GM12891 (cell line): Measurements from ENCODE around the gene TNFRSF8.
A peak's percentile ranks its signal among the peaks of the same experiment; 100 is the strongest.

Experiments
- DNase-seq: peaks from one replicate; pipeline ENCODE4 v3.0.0; 2011; ENCODE audit warnings: low spot score; ENCODE audit not compliant: insufficient read length
- FAIRE-seq: peaks from 2 replicates; lab custom pipeline; 2011; peaks lifted over from hg19 to GRCh38; lab: Jason Lieb, UNC
- PAX5 ChIP-seq: IDR thresholded peaks from 2 replicates; pipeline ENCODE4 v1.6.1; 2011; ENCODE audit warnings: low read length, moderate library complexity, mild to moderate bottlenecking; ENCODE audit not compliant: insufficient read depth, severe bottlenecking
- POLR2A ChIP-seq: IDR thresholded peaks from 2 replicates; pipeline ENCODE4 v1.6.1; 2011; ENCODE audit warnings: low read depth, low read length, control low read depth
- POLR2AphosphoS5 ChIP-seq: IDR thresholded peaks from 2 replicates; pipeline ENCODE4 v1.6.1; 2011; ENCODE audit warnings: low read depth, low read length, control low read depth
- POU2F2 ChIP-seq: IDR thresholded peaks from 2 replicates; pipeline ENCODE4 v1.6.1; 2011; ENCODE audit warnings: low read depth, mild to moderate bottlenecking, control low read depth, low read length, moderate library complexity
- SPI1 ChIP-seq: IDR thresholded peaks from 2 replicates; pipeline ENCODE4 v1.6.1; 2011; ENCODE audit warnings: low read depth, low read length, control low read depth
- TAF1 ChIP-seq: IDR thresholded peaks from 2 replicates; pipeline ENCODE4 v1.6.1; 2011; ENCODE audit warnings: low read depth, low read length, control low read depth

The TNFRSF8 gene

GRCh38 chr1:12161662-12162458 lies 98.8 kb downstream of the TNFRSF8 start:
- TF ChIP-seq SPI1, result peak; percentile 27; the same call in 1 of the 2 replicates
- TF ChIP-seq PAX5, result no peak
- peak; percentile 55; the same call in 1 of the 2 replicates for TF ChIP-seq POU2F2
- TF ChIP-seq POLR2A, result peak; percentile 23; the same call in 1 of the 2 replicates
- 0 out of 2 replicates have a peak, but pooled peaks have one; percentile 21 for TF ChIP-seq POLR2AphosphoS5
- no peak for TF ChIP-seq TAF1
- peak; percentile 98 for FAIRE-seq
- DNase-seq, result peak; percentile 64

- FAIRE-seq, result no peak
- TF ChIP-seq POLR2A (no peak), TAF1 (no peak), SPI1 (no peak), POU2F2 (no peak), POLR2AphosphoS5 (no peak), PAX5 (no peak)
- DNase-seq, result no peak
Observed at GRCh38 chr1:12162459-12163137, 99.5 kb downstream of the TNFRSF8 start.

- FAIRE-seq (peak; percentile 95), DNase-seq (no peak)
- TF ChIP-seq SPI1, result no peak
- TF ChIP-seq TAF1, result no peak
- TF ChIP-seq POU2F2, result peak; percentile 89
Observed at GRCh38 chr1:12163210-12163609, 100.1 kb downstream of the TNFRSF8 start.

GRCh38 chr1:12164210-12164609 lies 101.1 kb downstream of the TNFRSF8 start:
- FAIRE-seq (no peak), DNase-seq (no peak)
- TF ChIP-seq SPI1 (peak; percentile 10; the same call in 1 of the 2 replicates), POU2F2 (no peak), POLR2AphosphoS5 (no peak), POLR2A (no peak)

- DNase-seq (no peak), FAIRE-seq (peak; percentile 20)
- TF ChIP-seq TAF1 (no peak), POLR2A (no peak), POLR2AphosphoS5 (no peak), PAX5 (no peak), SPI1 (no peak), POU2F2 (no peak)
Observed at GRCh38 chr1:12165342-12165741, 102.2 kb downstream of the TNFRSF8 start.

- FAIRE-seq, result no peak
- TF ChIP-seq POLR2AphosphoS5 (peak; percentile 78), SPI1 (no peak), PAX5 (peak; percentile 22), TAF1 (peak; percentile 93), POLR2A (peak; percentile 74)
- DNase-seq, result peak; percentile 90
Observed at GRCh38 chr1:12166834-12167492, 103.9 kb downstream of the TNFRSF8 start, which contains the start of gene TNFRSF1B. Gene TNFRSF1B, plus strand, starts transcription at chr1:12166991. Its CDS starts 101 bp downstream, at chr1:12167092.

- peak; percentile 60 for FAIRE-seq
- TF ChIP-seq POLR2A, result no peak
- no peak for TF ChIP-seq SPI1
- TF ChIP-seq POU2F2, result no peak
- no peak for TF ChIP-seq POLR2AphosphoS5
- TF ChIP-seq TAF1, result no peak
- TF ChIP-seq PAX5, result no peak
- no peak for DNase-seq
Observed at GRCh38 chr1:12167493-12168429, 104.7 kb downstream of the TNFRSF8 start.

GRCh38 chr1:12168451-12169160 lies 105.5 kb downstream of the TNFRSF8 start:
- DNase-seq (no peak), FAIRE-seq (peak; percentile 64)
- TF ChIP-seq POU2F2, result no peak
- no peak for TF ChIP-seq SPI1
- TF ChIP-seq PAX5, result no peak
